Measurements from ENCODE around the gene KIRREL3.

The KIRREL3 gene

GRCh38 chr11:126914941-126915340 lies 85.6 kb downstream of the KIRREL3 start:
- no peak for DNase-seq (ENCODE audit: low read depth)

DNA sequence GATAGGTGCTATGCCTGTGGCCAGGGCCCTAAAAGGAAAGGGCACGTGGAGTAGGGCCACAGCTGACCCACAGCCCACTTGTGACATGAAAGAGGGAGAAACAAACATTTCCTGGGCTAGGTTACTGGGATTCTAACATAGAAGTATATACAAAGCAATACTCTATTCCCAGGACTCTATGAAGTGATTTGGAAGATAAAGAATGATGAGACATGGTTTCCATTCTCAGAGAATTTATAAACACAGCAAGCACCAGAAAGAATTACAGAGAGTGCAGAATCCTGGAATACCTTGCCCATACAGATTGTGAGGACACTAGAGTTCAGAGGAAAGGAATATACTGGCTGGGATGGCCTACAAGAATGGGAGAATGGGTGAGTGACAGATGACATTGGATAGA lies 86.4 kb downstream of the KIRREL3 start:
- no peak for DNase-seq (ENCODE audit: low read depth)

GRCh38 chr11:126904520-126904919 lies 96.0 kb downstream of the KIRREL3 start:
- DNase-seq (ENCODE audit: low read depth): no peak

GRCh38 chr11:126901783-126902182 lies 98.8 kb downstream of the KIRREL3 start:
- DNase-seq (ENCODE audit: low read depth): no peak

GRCh38 chr11:126899961-126900748 lies 100.4 kb downstream of the KIRREL3 start:
- DNase-seq (ENCODE audit: low read depth): no peak

DNA sequence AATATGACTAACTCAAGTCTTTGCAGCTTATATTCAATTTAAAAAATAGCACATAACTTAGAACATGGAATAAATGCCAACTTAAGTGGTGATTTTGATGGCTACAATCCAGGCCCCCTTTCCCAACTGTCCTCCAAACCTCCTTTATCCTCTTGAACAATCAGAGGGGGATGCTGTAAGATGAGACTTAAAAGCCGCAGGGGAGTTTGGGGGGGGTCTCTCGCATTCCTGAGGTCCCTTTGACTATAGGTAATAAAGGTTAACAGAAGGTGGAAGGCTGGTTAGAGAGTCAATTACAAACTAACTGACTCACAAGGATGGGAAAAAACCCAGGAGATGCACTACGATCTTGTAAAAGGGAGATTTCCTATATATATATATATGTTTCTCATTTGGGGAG lies 101.8 kb downstream of the KIRREL3 start:
- no peak for DNase-seq (ENCODE audit: low read depth)

DNA sequence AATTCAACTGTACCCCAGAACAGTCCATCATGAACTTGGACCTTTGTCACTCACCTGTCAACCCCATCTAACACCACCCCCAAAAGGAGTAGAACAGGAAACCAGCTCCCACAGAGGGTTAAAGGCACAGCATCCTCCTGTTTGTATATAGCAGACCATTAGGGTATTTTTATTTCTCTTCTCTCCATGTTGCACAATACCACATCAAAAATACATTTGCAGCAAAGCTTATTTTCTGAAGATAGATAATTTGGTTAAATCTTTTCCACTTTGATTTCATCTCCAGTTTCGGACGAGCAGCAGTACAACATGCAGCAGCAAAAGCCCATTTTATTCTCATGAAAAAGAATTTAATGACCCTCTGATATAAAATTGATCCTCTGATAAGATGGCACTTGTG lies 103.1 kb downstream of the KIRREL3 start:
- DNase-seq (ENCODE audit: low read depth): no peak

GRCh38 chr11:126896025-126896424 lies 104.5 kb downstream of the KIRREL3 start:
- no peak for DNase-seq (ENCODE audit: low read depth)

- DNase-seq (ENCODE audit: low read depth): no peak
Measured at GRCh38 chr11:126893796-126894195, 106.8 kb downstream of the KIRREL3 start.

- no peak for DNase-seq (ENCODE audit: low read depth)
Measured at GRCh38 chr11:126892756-126893155, 107.8 kb downstream of the KIRREL3 start.

GRCh38 chr11:126891556-126892217 lies 108.9 kb downstream of the KIRREL3 start:
- no peak for DNase-seq (ENCODE audit: low read depth)

DNA sequence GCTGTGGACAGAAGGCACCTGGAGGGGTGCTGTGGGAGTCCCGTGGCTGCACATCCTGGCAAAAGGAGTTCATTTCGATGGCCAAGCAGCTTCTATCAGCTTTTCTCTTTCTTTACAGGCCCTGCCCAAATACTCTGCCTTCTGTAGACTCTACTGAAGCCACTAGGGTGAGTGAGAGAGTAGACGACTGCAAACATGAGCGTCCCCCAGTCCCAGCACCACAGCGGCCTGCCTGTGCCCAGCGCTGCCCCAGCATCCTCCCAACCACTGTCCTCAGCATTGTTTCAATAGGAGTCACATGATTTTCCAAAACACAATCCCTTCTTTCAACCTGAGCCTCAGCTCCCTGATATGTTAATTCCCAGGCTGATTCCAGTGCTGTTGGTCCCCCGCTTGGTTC lies 110.0 kb downstream of the KIRREL3 start:
- DNase-seq (ENCODE audit: low read depth): no peak

- DNase-seq (ENCODE audit: low read depth): no peak
Measured at GRCh38 chr11:126888115-126888712, 112.4 kb downstream of the KIRREL3 start.

DNA sequence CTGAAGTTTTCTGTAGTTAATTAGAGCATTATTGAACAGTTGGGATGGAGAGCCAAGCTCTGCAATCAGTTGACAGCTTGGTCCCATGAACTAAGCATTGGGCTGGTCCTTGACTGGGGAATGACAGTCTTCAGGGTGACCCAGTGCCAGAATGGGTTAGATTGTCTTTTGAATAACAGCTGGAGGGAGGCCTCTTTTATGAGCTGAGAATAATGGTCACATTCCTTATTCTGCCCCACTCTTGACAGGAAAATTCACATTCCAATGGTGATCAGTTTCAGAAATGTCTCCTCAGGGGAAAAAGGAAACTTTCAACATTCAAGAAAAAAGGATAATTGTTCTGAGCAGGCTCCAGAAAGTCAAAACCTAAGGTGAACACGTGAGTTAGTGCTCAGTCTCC lies 113.9 kb downstream of the KIRREL3 start:
- DNase-seq (ENCODE audit: low read depth): no peak

- no peak for DNase-seq (ENCODE audit: low read depth)
Measured at GRCh38 chr11:126886085-126886484, 114.5 kb downstream of the KIRREL3 start.

DNA sequence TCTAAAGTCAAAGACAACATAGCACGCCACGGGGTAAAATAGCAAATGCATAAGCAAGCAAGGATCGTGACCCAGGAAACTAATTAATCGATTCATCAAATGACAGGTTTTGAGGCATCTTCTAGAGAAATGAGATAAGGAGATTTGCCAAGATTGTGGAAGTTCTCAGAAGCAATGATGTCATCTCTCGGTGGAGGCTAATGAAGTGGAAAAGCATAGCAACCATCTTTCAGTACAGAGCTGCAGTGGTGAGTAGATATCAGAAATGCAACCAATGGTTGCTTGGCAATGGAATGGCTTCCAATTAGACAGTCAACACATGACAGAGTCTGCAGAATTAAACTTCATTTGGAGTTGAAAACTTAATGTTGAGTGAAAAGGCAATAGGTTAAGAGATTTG lies 116.0 kb downstream of the KIRREL3 start:
- DNase-seq (ENCODE audit: low read depth): no peak

DNA sequence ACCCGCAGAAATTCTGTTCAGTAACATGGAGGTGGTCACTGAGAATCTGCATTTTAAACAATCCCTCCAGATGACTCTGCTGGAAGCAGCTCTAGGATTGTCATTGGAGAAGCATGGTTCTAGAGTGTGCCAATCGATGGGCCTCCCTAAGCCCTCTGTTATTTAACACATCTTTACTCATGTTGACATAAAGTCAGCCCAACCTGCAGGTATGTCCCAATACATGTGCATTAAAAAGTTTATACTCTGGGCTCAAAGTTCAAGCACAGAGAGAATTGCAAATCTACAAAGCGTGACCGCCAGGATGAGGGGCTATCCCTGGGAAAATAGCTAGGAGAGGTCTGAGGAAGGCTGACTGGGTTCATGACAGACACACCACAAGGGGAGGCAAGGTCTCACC lies 116.4 kb downstream of the KIRREL3 start:
- no peak for DNase-seq (ENCODE audit: low read depth)

- DNase-seq (ENCODE audit: low read depth): no peak
Measured at GRCh38 chr11:126880872-126881271, 119.7 kb downstream of the KIRREL3 start.

DNA sequence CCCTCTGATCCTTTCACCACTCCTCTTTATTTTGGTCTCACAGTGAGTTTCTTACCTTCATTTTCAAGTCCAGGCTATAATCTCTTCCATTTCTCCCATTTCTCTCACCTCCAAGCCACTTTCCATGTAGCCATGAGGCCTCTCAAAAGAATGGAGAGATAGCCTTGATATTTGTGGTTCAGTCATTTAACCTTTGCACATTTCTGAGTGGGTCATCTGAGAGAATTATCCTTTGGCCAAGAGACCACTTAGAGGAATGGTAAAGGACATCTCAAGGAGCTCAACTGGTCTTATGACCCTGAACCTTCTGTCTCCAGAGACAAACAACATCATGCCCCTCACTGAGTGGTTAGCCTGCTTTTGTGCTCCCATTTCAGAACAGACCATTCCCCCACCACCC lies 121.1 kb downstream of the KIRREL3 start:
- DNase-seq (ENCODE audit: low read depth): no peak

GRCh38 chr11:126878913-126879482 lies 121.6 kb downstream of the KIRREL3 start:
- no peak for DNase-seq (ENCODE audit: low read depth)

DNA sequence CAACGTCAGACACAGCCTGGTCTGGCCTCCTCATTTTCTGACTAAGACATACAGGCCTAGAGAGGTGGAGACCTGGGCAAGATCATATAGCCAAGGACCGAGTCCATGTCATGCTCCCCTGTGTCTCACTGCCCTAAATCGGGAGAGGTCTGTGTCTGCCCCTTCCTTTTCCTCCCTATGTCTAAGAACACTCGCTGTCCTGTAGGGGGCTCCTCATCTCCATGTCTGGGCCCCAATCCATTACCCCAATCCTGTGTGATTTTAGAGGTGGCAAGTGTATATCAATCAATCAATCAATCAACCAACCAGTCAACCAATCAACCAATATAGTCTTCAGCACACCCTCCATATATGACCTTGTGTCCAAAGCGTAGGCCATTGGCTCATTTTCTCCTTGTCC lies 125.7 kb downstream of the KIRREL3 start:
- DNase-seq (ENCODE audit: low read depth): no peak

GRCh38 chr11:126874276-126874675 lies 126.3 kb downstream of the KIRREL3 start:
- DNase-seq (ENCODE audit: low read depth): no peak

- DNase-seq (ENCODE audit: low read depth): no peak
Measured at GRCh38 chr11:126871792-126872191, 128.8 kb downstream of the KIRREL3 start.
